ENCODE results near the gene ANO7.

Gene ANO7

DNA sequence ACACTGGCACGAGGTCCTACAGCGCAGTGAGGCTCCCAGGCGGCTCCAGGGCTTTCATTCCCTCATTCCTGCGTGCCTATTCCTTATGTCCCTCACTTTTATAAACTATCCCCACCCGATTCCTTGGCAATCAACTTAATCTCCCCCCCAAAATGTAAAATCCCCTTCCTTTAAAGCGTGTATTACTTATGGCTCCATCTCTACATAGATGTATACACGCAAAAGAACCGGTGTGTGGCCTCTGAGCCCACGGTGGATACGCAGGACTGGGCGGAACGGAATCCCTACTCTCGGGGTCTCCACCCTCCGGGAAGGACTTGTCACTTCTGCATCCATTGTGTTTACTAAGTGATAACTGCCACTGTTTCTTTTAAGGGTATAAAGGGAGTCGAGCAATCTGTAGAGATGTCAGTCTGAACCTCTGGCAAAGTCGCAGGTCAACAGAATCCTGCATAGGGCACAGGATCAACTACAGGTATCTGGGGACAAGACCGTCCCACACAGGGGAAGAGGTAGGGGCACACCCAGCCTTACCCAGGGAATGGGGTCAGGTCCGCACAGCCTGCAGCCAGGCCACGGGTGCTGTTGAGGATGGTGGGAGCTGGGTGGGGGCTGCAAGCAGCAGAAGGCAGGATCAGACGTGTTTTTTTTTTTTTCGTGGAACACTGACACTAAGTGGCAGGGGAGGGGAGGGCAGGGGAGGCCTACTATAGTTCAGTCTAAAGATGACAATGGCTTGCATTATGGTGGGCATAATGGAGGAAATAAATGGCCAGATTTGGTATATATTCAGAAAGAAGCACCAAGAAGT, 84.9 kb downstream of the ANO7 start:
- DNase-seq (ENCODE audit: low read depth in 2 of 2): no peak

DNA sequence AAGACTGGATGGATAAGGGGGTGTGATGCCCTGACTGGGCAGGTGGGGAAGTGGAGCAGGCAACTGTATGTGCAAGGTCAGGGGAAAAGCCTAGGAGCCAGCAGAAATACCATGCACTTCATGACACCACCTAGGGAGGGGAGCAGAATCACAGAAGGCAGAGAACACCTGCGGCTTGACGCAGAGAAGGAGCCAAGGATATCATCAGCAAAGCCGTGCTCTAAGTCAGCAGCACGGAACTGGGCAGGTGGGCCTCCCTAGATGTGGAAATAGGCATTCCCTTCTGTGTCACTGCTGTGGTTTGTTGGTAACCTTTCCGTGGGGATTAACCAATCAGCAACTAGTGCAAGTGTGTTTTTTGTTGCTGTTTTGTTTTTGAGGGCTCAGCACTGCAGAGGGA, 85.7 kb downstream of the ANO7 start:
- no peak for DNase-seq (ENCODE audit: low read depth in 2 of 2)

Data from stimulated activated CD4-positive, alpha-beta T cell treated with anti-CD3 and anti-CD28 coated beads, Interleukin-4, amount 100 ng/mL, for 48 hours (primary cell).